GM21360 (cell line): ENCODE measurements around the gene GLI3.

ENCODE experiments used
- ATAC-seq: cut with Tn5 transposase; IDR thresholded peaks from one replicate; pipeline ENCODE4 v1.9.1; 2021; ENCODE audit warnings: mild to moderate bottlenecking, moderate library complexity; ENCODE audit not compliant: unreplicated experiment

The GLI3 gene

GRCh38 chr7:42107484-42108240, 129.3 kb downstream of the GLI3 start:
- ATAC-seq = no peak

- ATAC-seq = no peak
These were observed 130.4 kb downstream of the GLI3 start for GRCh38 chr7:42106562-42106961.

- ATAC-seq = no peak
These were observed 131.3 kb downstream of the GLI3 start for GRCh38 chr7:42105554-42106358.

- ATAC-seq = no peak
These were observed 132.3 kb downstream of the GLI3 start for GRCh38 chr7:42104694-42105093.

- no peak for ATAC-seq
These were observed 132.8 kb downstream of the GLI3 start for GRCh38 chr7:42104231-42104630.

GRCh38 chr7:42103456-42103855, 133.6 kb downstream of the GLI3 start:
- ATAC-seq = no peak

- ATAC-seq = no peak
These were observed 134.0 kb downstream of the GLI3 start for GRCh38 chr7:42103020-42103419.

GRCh38 chr7:42102301-42102700, 134.7 kb downstream of the GLI3 start:
- no peak for ATAC-seq

- no peak for ATAC-seq
These were observed 136.9 kb downstream of the GLI3 start for GRCh38 chr7:42100156-42100508.

GRCh38 chr7:42099470-42100155, 137.4 kb downstream of the GLI3 start:
- ATAC-seq = no peak

- no peak for ATAC-seq
These were observed 137.9 kb downstream of the GLI3 start for GRCh38 chr7:42099066-42099465.

GRCh38 chr7:42097752-42098151, 139.3 kb downstream of the GLI3 start:
- ATAC-seq = no peak

GRCh38 chr7:42096681-42097561, 140.1 kb downstream of the GLI3 start:
- no peak for ATAC-seq

- no peak for ATAC-seq
These were observed 140.7 kb downstream of the GLI3 start for GRCh38 chr7:42096268-42096667.

GRCh38 chr7:42095791-42096190, 141.2 kb downstream of the GLI3 start:
- no peak for ATAC-seq

- no peak for ATAC-seq
These were observed 143.6 kb downstream of the GLI3 start for GRCh38 chr7:42093349-42093905.

- no peak for ATAC-seq
These were observed 145.3 kb downstream of the GLI3 start for GRCh38 chr7:42091461-42092291.

- ATAC-seq = no peak
These were observed 146.2 kb downstream of the GLI3 start for GRCh38 chr7:42090806-42091205.

- no peak for ATAC-seq
These were observed 147.0 kb downstream of the GLI3 start for GRCh38 chr7:42090056-42090455.

GRCh38 chr7:42087616-42088015, 149.4 kb downstream of the GLI3 start:
- no peak for ATAC-seq
